Suprapubic skin (tissue), 4 donors: ENCODE data around the gene INPP5F.

ENCODE experiments used
- EP300 ChIP-seq: sonication (generic); formaldehyde crosslinking; IDR thresholded peaks from one replicate; pipeline ENCODE4 v1.6.1; 2017; ENCODE audit warnings: antibody characterized with exemption
- POLR2A ChIP-seq, 2 donors: fragments of 450-650 bp; IDR thresholded peaks; one replicate each; pipeline ENCODE4 v1.6.1; 2017; ENCODE audit warnings: antibody characterized with exemption in 2 of 2, mild to moderate bottlenecking in 2 of 2, moderate library complexity in 2 of 2
- POLR2AphosphoS5 ChIP-seq, 3 donors: sonication (generic); formaldehyde crosslinking; IDR thresholded peaks; one replicate each; pipeline ENCODE4 v1.6.1; 2017; ENCODE audit warnings: antibody characterized with exemption in 3 of 3
- TF ChIP-seq, protein P1 (sequence below), 2 donors: fragments of 200-600 bp in 1 of 2; fragments of 450-650 bp in 1 of 2; sonication (generic) in 1 of 2; IDR thresholded peaks; one replicate each; pipeline ENCODE4 v1.5.1; 2016 to 2019; ENCODE audit warnings: antibody characterized with exemption in 2 of 2, mild to moderate bottlenecking in 1 of 2, moderate library complexity in 1 of 2

DNA sequence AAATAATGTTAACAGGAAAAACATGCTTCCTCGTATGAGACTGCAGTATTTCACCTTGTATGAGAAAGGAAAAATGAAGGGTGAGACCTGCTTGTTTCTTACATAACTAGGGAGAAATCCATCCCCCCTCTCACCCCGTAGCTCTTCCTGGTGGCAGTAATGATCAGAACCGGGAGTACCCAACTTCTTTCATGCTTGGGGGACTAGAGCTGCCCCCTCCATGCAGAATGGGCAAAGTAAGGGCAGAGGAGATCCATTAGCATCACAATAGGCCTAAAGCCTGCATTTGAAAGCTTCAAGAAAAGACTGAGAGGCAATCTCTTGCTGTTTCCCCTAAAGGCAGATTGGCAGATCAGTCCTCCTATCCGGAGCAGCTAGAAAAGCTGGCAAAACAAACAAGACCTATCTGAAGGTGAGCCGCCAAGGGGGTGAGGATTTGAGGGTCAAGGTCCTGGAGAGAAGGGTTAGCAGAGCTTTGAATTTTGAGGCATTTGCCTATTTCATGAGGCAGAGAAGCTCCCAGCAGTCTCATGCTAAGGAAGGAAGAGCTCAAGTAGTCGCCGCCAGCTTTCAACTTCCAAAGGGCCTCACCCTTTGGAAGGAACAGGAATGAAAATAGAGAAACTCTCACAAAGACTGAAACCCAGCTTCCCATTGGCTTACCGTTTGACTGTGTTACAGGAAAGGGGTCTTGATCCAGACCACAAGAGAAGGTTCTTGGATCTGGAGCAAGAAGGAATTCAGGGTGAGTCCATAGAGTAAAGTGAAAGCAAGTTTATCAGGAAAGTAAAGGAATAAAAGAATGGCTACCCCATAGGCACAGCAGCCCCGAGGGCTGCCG, 38.4 kb upstream of the INPP5F start:
- TF ChIP-seq, protein P1, sequence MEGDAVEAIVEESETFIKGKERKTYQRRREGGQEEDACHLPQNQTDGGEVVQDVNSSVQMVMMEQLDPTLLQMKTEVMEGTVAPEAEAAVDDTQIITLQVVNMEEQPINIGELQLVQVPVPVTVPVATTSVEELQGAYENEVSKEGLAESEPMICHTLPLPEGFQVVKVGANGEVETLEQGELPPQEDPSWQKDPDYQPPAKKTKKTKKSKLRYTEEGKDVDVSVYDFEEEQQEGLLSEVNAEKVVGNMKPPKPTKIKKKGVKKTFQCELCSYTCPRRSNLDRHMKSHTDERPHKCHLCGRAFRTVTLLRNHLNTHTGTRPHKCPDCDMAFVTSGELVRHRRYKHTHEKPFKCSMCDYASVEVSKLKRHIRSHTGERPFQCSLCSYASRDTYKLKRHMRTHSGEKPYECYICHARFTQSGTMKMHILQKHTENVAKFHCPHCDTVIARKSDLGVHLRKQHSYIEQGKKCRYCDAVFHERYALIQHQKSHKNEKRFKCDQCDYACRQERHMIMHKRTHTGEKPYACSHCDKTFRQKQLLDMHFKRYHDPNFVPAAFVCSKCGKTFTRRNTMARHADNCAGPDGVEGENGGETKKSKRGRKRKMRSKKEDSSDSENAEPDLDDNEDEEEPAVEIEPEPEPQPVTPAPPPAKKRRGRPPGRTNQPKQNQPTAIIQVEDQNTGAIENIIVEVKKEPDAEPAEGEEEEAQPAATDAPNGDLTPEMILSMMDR (IDR thresholded peaks at IDR 0.05), result no peak
- TF ChIP-seq POLR2AphosphoS5 (IDR thresholded peaks at IDR 0.05), result no peak
- no peak for TF ChIP-seq POLR2A (IDR thresholded peaks at IDR 0.05)
- no peak for TF ChIP-seq EP300
